Activated CD4-positive, alpha-beta T cell treated with anti-CD3 and anti-CD28 coated beads, Interleukin-2, amount 50 U/mL, for 1 hour (primary cell): Measurements from ENCODE around the gene IGF1R.

ENCODE experiments used
- DNase-seq: peaks from one replicate; pipeline ENCODE4 v3.0.0-alpha.2; 2020

IGF1R gene

GRCh38 chr15:98803228-98804056 lies 155.1 kb downstream of the IGF1R start:
- no peak for DNase-seq

DNA sequence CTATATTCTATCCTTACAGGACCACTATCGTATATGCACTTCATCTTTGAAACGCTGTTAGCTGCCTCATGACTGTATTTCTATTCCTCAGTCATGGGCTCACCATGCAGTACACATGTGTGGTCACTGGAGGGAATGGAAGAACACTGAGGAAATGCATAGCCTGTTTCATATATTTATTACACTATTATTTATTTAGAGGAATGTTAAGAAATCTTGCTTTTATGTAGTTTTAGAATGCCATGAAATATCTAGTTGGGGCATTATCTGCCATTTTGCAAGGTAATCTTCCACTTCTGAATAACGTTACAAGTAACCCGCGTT lies 155.7 kb downstream of the IGF1R start:
- DNase-seq: no peak

DNA sequence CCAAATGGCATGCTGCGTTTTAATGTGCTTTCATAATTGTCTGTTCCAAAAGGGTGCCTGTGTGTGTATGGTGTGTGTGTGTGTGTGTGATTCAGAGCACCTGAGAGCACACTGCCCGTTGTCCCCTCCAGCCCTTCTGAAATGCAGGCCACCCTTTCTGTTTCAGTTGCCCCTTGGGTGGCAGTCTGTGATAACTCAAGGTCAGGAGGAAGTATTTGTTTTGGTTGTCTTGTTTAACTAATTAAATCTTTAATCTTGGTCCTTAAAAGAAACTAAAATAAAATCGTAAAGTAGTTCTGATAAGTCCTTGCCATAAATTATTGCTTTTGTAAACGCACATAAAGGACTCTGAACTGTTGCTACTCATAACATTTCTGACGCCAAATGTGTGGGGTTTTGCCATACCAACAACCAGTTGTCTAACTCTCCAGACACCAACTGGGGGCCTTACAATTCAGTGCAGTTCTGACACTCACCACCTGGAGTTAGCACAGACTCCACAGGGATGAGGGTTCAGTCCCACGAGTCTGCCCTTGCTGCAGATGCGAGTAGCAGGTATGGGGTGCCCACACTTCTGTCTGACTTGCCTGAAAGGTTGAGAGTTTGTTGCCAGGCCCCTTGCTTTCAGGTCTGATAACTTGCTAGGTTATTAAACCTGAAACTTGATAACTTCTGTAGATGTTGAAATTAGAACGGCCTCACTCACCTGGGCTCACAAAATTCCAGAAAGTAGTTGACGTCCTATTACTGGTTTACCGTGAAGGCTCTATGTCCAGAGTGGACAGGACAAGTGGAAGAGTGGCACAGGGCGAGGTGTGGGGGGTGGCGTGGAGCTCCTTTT lies 157.3 kb downstream of the IGF1R start:
- no peak for DNase-seq

DNA sequence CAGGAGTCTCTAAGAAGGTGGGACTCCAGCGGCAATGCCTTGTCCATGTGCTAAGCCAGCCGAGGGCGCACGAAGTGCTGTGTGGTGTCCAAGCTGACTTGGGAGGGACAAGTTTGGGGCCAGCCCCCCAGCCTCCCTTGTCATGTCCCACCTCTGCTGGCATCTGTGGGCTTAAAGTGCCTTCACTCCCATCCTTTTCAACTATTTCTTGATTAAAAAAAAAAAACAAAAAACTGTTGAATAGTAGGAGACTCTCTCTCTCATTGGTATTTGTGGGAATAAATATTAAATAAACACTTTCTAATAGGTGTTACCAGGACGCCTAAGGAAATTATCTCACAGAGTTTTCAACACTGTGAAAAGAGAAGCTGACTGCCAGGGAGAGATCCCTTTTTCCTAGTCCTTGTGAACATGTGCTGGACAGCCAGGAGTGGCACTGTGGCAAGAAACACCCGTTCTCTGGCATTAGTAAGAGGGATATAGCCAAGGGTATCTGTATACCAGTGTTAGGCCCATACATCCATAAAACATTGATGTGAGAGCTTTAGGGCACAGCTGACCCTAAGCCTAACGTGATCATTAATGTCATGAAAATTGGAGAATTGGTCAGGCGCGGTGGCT lies 158.0 kb downstream of the IGF1R start:
- no peak for DNase-seq

DNA sequence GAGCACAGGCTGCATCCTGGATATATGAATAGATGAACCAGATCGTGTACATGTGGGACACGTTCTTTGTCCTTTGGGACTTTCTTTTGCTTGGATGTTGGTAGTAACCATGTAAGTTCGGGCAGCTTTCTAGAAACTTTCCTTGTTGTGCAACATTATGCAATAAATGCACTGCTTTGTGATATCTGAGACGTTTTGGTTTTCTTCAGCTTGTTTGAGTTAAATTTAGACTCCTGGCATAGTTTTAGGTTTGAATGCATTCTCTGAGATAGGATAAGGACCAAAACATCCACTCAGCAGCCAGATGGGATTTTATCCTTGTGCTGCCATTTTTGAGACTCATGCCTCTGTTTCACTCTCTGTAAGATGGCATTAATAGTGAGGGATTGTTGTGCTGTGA lies 158.9 kb downstream of the IGF1R start:
- no peak for DNase-seq

- no peak for DNase-seq
Measured at GRCh38 chr15:98809273-98809672, 160.9 kb downstream of the IGF1R start.

DNA sequence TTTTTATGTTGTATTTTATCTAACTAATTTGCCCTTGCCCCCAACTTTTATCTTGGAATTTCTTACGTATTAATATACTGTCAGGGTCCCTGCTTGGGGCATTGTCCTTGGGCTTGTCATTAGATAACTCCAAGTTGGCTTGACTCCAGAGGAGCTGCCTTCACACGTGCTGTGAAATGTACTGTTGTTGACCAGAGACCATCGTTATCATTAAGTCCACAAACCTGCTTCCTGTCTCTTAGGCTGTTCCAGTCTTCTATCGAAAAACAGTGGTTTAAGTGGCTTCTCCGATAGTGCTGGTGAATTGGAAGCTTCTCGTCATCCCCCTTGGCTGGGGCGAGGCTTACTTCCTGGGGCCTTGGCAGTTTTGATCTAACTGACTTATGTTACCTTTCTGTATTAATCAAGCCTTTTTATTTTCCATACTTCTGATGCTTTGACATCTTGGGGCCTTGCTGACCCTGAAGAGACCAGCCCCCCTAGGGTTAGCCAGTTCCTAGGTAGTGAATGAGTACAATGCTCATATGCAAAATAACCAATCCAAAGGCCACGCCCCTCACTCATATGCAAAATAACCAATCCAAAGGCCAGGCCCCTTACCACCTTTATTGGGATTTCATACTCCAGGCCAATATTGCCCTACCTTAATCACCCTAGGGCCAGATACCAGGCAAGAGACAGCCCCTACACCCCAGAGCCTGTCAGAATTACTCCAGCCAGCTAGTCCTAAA lies 164.5 kb downstream of the IGF1R start:
- DNase-seq: no peak

DNA sequence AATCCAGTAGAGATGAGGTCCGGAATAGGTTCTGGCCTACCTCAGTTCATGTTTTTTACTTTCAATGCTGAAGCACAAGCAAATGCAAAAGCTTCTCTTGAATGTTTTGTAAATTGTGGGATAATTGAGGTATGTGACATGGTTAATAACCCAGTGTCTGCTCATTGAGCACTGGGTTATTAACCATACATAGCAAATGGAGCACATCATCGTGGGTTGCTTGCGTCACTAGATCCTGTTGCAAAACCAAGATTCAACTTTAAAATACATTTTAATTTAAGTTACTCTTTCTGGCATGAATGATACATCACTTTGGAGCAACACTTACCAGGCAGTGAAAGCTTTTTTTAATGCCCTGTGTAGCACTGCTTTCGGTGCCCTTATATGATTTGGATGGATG lies 165.6 kb downstream of the IGF1R start:
- no peak for DNase-seq

GRCh38 chr15:98815207-98815606 lies 166.9 kb downstream of the IGF1R start:
- DNase-seq: no peak

DNA sequence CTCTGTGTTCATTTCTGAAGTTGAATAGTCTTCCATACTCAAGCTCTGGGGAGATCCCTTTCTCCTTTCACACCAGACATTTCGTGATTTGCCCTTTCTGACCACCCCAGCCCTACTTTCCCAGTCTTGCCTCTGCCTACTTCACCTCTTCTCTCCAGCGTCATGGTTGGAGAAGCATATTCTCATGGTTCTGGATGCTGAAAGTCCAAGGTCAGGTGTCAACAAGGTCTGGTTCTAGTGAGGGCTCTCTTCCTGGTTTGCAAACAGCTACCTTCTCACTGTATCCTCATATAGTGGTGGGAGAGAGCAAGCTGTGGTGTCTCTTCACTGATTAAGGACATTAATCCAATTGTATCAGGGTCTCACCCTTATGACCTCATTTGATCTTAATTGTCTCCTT lies 169.4 kb downstream of the IGF1R start:
- DNase-seq: no peak

- DNase-seq: no peak
Measured at GRCh38 chr15:98823012-98823458, 174.7 kb downstream of the IGF1R start.

- no peak for DNase-seq
Measured at GRCh38 chr15:98823616-98824015, 175.3 kb downstream of the IGF1R start.

DNA sequence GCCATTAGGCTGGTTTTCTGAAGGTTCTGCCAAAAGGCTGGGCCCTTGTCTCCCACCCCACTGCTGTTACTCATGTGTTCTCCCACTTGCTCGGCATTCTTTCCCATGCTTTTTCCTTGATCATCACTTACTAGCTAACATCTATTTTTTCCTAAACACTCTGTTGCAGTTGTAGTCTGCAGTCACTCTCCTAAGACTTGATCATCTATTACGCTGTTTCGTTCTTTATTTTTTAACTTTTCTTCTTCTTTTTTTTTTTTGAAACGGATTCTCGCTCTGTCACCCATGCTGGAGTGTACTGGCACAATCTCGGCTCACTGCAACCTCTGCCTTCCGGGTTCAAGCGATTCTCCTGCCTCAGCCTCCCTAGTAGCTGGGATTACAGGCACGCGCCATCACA lies 176.3 kb downstream of the IGF1R start:
- DNase-seq: no peak

- no peak for DNase-seq
Measured at GRCh38 chr15:98826658-98827057, 178.3 kb downstream of the IGF1R start.

DNA sequence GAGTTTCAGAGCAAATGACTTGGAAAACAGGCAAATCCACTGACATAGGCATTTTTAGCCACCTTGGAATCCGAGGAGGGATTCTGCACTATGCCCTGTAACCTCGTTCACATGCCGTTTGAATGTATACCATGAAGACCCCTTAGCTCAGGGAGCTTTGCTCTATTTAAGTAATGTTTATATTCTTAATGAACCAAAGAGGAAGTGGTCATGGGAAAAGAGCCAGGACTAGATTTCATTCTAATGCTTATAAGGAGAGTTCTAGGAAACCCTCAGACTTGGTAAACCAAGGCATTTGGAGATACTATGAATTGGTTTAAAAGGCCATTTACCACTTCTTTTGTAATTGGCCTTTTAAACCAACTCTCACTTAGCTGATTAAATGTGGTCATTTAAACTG lies 178.9 kb downstream of the IGF1R start:
- no peak for DNase-seq

- no peak for DNase-seq
Measured at GRCh38 chr15:98830034-98830634, 181.8 kb downstream of the IGF1R start.

DNA sequence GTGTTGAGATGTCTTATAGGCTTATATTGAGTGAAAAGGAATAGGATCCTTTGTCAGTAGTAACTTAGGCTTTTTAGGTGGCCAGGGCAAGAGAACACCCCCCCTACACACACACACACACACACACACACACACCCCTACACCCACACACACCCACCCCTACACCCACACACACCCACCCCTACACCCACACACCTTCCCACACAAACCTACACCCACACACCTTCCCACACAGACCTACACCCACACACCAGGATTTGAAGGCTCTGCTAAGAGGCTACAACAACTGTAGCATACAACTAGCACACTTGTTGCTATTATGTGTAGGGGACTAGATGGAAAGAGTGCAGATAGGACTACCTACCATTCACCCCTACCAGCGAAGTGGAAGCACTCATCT lies 186.6 kb downstream of the IGF1R start:
- no peak for DNase-seq

GRCh38 chr15:98835876-98836275 lies 187.5 kb downstream of the IGF1R start:
- DNase-seq: no peak

DNA sequence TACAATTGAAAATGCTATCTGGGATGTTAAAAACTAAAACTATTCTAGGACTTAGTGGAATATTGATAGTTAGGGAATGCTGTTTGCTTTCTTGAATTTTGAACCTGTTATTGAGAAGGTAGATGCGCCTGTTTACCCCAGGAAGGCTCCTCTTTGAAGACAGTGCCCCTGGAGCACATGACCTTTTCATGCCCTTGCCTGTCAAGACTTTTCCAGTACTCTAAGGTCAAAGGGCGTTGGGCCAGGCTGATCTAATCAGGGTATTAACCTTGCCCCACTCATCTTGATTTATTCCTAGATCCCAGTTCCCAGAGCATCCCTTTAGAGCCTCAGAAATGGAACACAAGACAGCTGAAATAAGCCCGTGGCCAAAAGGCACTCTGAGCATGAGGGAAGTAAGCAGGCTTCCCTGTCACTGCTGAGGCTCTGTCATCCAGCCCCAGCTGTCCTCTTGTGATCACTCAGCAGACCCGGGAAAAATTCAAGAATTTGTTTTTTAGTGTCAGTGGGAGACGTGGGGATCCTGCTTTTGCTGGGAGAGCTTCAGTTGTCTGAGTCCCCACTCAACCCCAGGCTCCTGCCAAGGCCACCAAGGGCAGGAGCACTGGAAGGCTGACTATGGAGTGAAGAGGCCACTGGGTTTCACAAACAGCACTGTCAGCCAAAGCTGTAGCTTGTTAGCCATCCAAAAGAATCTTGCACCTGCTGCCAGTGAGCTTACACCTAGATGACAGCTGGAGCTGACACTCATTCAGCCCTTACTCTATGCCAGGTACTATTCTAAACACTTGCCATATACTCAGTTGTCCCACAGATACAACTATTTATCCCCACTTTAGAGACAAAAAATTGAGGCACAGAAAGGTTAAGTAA lies 190.3 kb downstream of the IGF1R start:
- no peak for DNase-seq

DNA sequence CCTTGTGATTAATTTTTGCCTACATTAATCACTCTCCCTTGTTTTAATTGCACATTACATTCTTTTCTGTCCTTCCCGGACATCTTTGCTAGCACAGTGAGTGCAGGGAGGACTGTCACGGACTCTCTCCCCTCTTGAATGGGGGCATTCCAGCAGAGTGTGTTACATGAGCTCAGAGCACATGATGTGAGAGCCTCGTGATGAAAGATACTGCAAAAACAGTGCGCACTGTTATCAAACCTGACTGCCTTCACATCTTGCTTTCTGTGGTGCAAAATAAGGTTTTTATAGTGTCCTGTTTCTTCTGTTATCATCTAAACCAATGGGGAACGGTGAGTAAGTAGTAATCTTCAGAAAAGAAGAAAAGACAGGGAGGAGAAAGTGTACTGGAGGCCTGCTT lies 191.7 kb downstream of the IGF1R start:
- no peak for DNase-seq

- DNase-seq: no peak
Measured at GRCh38 chr15:98841419-98841970, 193.2 kb downstream of the IGF1R start.
